Upper lobe of right lung (tissue), 1 donor: ENCODE results near the gene ATAD3B. TPM values are rescaled to one million over a fixed set of nuclear protein-coding genes. Genes with fewer than 3 reads are reported as not detected.
A peak's percentile ranks its signal among the peaks of the same experiment; 100 is the strongest.
"Not testable (repeated sequence)": the region's sequence is repeated elsewhere in the genome, so short reads cannot be mapped to it uniquely, and the experiment has no call there.

Source experiments
- ATAC-seq: fragments of 200-7000 bp; cut with Tn5 transposase; one replicate; pipeline ENCODE4 v1.9.1; 2020; ENCODE audit warnings: mild to moderate bottlenecking, moderate library complexity
- DNase-seq: peaks from one replicate; pipeline ENCODE4 v3.0.0-alpha.2; 2020
- H3K27ac ChIP-seq: fragments of 200-600 bp; one replicate; pipeline ENCODE4 v1.8.0; 2022
- H3K27me3 ChIP-seq: fragments of 200-600 bp; one replicate; pipeline ENCODE4 v1.8.0; 2022; ENCODE audit warnings: mild to moderate bottlenecking
- H3K36me3 ChIP-seq: fragments of 200-600 bp; one replicate; pipeline ENCODE4 v1.8.0; 2022
- H3K4me1 ChIP-seq: fragments of 200-600 bp; one replicate; pipeline ENCODE4 v1.8.0; 2022
- H3K4me3 ChIP-seq: fragments of 200-600 bp; one replicate; pipeline ENCODE4 v1.8.0; 2022; ENCODE audit warnings: mild to moderate bottlenecking
- H3K9me3 ChIP-seq: fragments of 200-600 bp; one replicate; pipeline ENCODE4 v1.8.0; 2022
- intact Hi-C: fragments of 100-400 bp; cut with DNase I; formaldehyde crosslinking; loops from one replicate; pipeline ENCODE4 v1.11.0; 2022
- total RNA-seq: library from RNA; stranded (reverse); fragmentation: NEBNext Ultra II Directional; extraction: Animal tissue kit (Norgen Biotek cat#: 25700); gene quantifications from one replicate; pipeline ENCODE4 v1.2.1, GENCODE V29; 2021
- TF ChIP-seq, protein P1 (sequence below): fragments of 200-600 bp; IDR thresholded peaks from one replicate; pipeline ENCODE4 v1.8.0; 2022; ENCODE audit warnings: antibody characterized with exemption
- donor health status: DM: no; HTN: yes; CAD: no; lungs with severe emphysema.

Gene ATAD3B
- total RNA-seq, 1 donor from 2014 or later: 24.3 TPM

DNA sequence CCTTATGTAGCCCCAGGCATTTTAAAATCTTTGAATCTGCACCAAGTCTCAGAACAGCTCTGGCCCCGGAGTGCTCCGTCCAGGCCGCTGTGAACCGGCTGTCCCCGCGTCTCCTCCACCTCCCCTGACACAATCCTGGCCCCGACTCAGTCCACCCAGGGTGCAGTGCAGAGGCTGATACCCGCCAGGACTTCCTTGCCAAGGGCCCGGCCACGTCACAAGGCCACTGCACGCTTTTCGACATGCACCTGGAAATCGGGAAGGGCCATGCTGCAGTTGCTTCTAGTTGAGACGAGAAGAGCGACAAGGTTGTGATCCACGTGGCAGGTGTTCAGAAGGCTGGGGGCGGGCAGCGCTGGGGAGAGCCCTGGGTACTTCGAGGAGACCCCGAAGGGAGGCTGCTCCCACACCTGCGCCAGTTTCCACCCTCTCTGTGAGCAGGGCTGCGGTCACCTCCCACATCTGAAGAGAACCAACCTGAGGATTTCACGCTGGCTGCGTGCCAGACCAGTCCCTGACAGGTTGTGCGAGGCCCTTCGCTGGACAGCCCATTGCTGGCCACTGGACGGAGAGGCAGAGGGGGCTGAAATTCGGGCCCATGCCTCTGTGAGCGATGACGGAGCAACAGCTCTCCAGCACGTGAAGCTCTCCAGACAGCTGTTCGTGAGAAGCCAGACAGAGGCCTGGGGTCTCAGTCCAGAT lies 29.3 kb upstream of the ATAD3B start:
- DNase-seq (no peak), ATAC-seq (peak; percentile 52)
- no peaks in the 10 kb centered on the region for H3K9me3 ChIP-seq
- no peaks in the 10 kb centered on the region for H3K36me3 ChIP-seq
- H3K4me1 ChIP-seq: peaks cover 19% of the 10 kb centered on the region
- H3K27me3 ChIP-seq: no peaks in the 10 kb centered on the region
- intact Hi-C loops: no loop called here
- TF ChIP-seq, protein P1, sequence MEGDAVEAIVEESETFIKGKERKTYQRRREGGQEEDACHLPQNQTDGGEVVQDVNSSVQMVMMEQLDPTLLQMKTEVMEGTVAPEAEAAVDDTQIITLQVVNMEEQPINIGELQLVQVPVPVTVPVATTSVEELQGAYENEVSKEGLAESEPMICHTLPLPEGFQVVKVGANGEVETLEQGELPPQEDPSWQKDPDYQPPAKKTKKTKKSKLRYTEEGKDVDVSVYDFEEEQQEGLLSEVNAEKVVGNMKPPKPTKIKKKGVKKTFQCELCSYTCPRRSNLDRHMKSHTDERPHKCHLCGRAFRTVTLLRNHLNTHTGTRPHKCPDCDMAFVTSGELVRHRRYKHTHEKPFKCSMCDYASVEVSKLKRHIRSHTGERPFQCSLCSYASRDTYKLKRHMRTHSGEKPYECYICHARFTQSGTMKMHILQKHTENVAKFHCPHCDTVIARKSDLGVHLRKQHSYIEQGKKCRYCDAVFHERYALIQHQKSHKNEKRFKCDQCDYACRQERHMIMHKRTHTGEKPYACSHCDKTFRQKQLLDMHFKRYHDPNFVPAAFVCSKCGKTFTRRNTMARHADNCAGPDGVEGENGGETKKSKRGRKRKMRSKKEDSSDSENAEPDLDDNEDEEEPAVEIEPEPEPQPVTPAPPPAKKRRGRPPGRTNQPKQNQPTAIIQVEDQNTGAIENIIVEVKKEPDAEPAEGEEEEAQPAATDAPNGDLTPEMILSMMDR: no peak
- no peak overlapping the region for H3K4me3 ChIP-seq
- peak overlapping the region; percentile 17 for H3K27ac ChIP-seq

DNA sequence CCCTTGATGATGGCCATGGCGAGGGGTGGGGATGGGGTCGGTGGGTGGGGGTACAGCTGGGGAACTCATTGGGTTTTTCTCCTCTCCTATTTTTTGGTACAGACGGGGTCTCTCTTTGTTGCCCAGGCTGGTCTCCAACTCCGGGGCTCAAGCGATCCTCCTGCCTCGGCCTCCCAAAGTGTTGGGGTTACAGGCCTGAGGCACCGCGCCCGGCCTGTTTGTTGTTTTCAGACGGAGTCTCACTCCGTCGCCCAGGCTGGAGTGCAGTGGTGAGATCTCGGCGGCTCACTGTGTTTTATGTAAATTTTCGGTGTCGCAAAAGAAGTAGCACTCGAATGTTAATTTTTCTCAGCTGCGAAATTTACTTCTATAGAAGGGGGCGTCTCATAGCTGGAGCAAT lies 24.9 kb upstream of the ATAD3B start:
- H3K4me3 ChIP-seq, H3K27ac ChIP-seq, DNase-seq, H3K9me3 ChIP-seq, ATAC-seq, intact Hi-C loops, H3K27me3 ChIP-seq, H3K36me3 ChIP-seq, H3K4me1 ChIP-seq: not testable (repeated sequence)

DNA sequence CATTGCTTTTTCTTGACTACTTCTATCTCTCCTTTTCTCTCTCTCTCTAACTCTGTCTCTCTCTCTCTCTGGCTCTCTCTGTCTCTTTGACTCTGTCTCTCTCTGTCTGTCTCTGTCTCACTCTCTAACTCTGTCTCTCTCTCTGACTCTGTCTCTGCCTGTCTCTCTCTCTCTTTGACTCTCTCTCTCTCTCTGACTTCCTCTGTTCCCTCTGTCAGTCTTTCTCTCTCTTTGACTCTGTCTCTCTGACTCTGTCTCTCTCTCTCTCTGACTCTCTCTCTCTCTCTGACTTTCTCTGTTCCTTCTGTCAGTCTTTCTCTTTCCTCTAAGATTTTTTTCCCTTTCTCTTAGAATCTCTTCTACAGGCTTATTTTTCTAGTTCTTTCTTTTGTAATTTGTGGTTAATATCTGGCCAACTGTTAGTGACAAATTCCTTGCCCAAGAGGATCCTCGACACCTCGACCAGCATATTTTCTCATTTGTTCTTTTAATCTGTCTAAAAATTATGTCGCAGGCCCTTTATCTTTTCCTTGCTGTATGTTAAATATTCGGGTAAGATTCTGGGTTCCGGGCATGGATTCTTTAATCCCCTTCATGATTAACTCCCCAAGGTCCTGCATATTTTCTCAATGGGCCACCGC lies 22.3 kb upstream of the ATAD3B start, which contains the start of gene ATAD3C:
Gene ATAD3C (plus strand): TSS at position 591 of the 641 bp plus-strand sequence. CDS start 995 bp downstream, outside the sequence.
- H3K27ac ChIP-seq: no peak within 1 kb of the TSS
- no peak for ATAC-seq
- no peaks in the 10 kb centered on the region for H3K4me1 ChIP-seq
- no peaks in the 10 kb centered on the region for H3K9me3 ChIP-seq
- no peaks in the 10 kb centered on the region for H3K36me3 ChIP-seq
- H3K27me3 ChIP-seq: no peaks in the 10 kb centered on the region
- no peak for DNase-seq
- TF ChIP-seq, protein P1: no peak
- intact Hi-C loops: no loop called here
- no peak within 1 kb of the TSS for H3K4me3 ChIP-seq

DNA sequence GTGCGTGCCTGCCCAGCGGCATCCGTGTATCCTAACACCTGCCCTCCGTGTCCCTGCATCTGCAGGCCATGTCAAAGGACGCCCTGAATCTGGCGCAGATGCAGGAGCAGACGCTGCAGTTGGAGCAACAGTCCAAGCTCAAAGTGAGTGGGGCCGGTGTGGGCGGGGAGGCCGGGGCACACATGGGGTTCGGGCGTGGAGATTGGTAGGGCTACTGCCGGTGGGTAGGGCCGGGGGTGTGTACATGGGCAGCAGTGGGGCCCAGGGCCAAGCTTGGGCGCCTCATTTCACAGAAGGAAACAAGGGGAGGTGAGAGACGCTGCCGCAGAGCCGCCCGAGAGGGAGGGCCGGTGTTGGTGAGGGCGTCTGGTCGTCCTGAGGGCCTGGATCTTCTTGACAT lies 20.9 kb upstream of the ATAD3B start:
- H3K36me3 ChIP-seq, ATAC-seq, H3K9me3 ChIP-seq, H3K4me1 ChIP-seq, H3K27ac ChIP-seq, DNase-seq, H3K27me3 ChIP-seq, intact Hi-C loops, H3K4me3 ChIP-seq: not testable (repeated sequence)

DNA sequence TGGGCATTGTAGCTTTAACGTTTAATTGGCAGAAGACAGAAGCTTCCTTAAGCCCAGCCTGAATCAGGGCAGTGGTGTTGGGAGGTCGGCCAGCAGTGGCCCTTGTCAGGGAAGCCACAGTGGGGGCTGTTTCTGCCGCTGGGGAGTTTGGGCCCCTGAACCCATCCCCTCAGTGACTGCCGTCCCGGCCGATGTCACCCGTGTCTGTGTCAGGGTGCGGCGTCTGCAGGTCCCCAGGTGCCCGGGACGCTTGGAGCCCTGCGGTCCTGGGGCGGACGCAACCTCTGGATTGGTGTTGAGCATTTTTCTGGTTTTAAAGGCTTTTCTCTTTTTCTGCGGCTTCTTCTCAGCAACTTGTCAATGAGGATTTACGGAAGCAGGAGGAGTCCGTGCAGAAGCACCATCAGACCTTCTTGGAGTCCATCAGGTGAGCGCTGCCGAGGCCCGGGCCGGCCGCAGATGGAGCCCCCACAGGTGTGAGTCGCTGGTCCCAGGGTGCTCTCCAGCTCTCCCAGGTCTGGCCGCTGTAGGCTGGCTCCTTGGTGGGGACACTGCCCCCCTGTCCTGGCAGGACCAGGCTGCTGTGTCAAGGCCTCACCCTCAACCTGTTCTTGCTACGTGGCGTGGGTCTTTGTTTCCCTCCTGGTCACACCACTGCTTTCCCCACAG lies 19.7 kb upstream of the ATAD3B start:
- intact Hi-C loops: no loop called here
- TF ChIP-seq, protein P1: no peak
- Histone ChIP-seq H3K9me3 (no peaks in the 10 kb centered on the region), H3K4me3 (no peak overlapping the region), H3K36me3 (no peaks in the 10 kb centered on the region), H3K27me3 (no peaks in the 10 kb centered on the region), H3K4me1 (no peaks in the 10 kb centered on the region), H3K27ac (no peak overlapping the region)
- DNase-seq (no peak), ATAC-seq (no peak)

DNA sequence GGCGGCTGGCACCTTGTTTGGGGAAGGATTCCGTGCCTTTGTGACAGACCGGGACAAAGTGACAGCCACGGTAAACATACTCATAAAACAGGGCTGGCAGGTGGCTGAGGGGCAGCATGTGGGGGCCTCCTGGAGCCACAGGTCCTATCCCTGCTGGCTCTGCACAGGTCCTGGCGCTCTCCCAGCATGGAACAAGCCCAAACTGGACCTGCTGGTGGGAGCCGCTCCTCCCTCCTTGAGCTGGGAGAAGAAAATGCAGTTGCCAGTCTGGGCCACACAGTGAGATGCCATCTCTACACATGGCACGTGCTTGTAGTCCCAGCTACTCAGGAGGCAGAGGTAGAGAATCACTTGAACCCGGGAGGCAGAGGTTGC lies 19.2 kb upstream of the ATAD3B start:
- H3K4me3 ChIP-seq, intact Hi-C loops, ATAC-seq: not testable (repeated sequence)

DNA sequence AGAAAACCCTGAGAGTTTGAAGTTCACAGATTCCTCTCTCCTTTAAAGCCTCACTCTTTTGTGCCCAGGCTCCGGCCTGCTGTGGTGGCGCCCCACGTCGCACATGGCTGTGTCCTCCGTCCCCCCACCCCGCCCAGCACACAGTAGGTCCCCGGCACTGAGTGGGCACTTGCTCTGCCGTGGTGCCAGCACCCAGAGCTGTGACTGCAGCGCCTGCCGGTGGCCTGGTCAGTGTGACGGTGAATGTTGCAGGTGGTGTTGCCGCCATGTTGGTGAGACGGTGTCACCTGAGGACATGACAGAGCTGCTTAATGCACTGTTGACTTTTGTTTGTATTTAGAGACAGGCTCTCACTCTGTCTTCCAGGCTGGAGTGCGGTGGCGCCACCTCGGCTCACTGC lies 18.7 kb upstream of the ATAD3B start:
- no peaks in the 10 kb centered on the region for H3K36me3 ChIP-seq
- TF ChIP-seq, protein P1: no peak
- intact Hi-C loops: no loop called here
- no peak overlapping the region for H3K4me3 ChIP-seq
- DNase-seq: no peak
- no peaks in the 10 kb centered on the region for H3K9me3 ChIP-seq
- H3K27ac ChIP-seq: no peak overlapping the region
- ATAC-seq: no peak
- H3K27me3 ChIP-seq: no peaks in the 10 kb centered on the region
- no peaks in the 10 kb centered on the region for H3K4me1 ChIP-seq

More for the DNA sequence above, 19.2 kb upstream of the ATAD3B start:
- H3K27ac ChIP-seq, H3K36me3 ChIP-seq, DNase-seq, H3K27me3 ChIP-seq, H3K4me1 ChIP-seq, H3K9me3 ChIP-seq: not testable (repeated sequence)

DNA sequence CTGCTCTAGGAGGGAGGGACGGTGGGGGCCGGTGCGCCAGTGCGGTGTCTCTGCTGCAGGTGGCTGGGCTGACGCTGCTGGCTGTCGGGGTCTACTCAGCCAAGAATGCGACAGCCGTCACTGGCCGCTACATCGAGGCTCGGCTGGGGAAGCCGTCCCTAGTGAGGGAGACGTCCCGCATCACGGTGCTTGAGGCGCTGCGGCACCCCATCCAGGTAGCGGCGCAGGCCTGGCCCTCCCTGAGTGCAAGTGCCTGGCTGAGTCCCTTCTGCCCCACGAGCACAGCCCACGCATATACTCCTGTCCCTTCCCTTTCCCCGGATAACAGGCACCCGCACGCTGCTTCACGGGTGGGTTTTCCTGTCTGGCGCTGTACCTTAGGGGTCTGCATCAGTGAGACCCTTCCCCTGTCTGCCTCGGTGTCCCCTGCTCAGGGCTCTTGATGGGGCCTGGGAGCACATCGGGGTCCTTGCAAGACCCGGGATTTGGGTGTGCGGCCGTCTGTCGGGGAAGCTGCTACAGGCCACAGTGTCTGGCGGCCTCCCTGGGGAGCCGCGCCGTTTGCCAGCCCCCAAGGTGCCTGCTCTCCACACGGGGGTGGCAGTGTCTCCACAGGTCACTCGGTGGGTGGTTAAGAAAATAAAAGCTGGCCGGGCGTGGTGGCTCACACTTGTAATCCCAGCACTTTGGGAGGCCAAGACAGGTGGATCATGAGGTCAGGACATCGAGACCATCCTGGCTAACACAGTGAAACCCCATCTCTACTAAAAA lies 17.1 kb upstream of the ATAD3B start:
- H3K9me3 ChIP-seq, H3K27ac ChIP-seq, H3K4me1 ChIP-seq, ATAC-seq, H3K27me3 ChIP-seq, H3K36me3 ChIP-seq, intact Hi-C loops, H3K4me3 ChIP-seq, DNase-seq: not testable (repeated sequence)
